AG20443 (cell line): ENCODE results near the gene RNF208.

Experiments
- DNase-seq: peaks from one replicate; pipeline ENCODE4 v3.0.0; 2012; ENCODE audit warnings: low spot score, mixed read lengths

Gene RNF208

GRCh38 chr9:137227853-137228505, 5.9 kb upstream of the RNF208 start:
- DNase-seq = no peak

- peak; percentile 78 for DNase-seq
Observed at GRCh38 chr9:137227054-137227852, 5.2 kb upstream of the RNF208 start, which contains the start of gene RNF224. TSS of gene RNF224 (plus strand) at chr9:137227502. CDS start at chr9:137228336, 834 bp downstream.

GRCh38 chr9:137226338-137227053, 4.5 kb upstream of the RNF208 start:
- no peak for DNase-seq

GRCh38 chr9:137225699-137226331, 3.8 kb upstream of the RNF208 start:
- DNase-seq = no peak

- no peak for DNase-seq
Observed at GRCh38 chr9:137224830-137225694, 3.0 kb upstream of the RNF208 start, which contains the start of gene CYSRT1. TSS of gene CYSRT1 (plus strand) at chr9:137225174. CDS start at chr9:137225622, 448 bp downstream.

- peak; percentile 99 for DNase-seq
Observed at GRCh38 chr9:137223078-137223970, 1.3 kb upstream of the RNF208 start.

- no peak for DNase-seq
Observed at GRCh38 chr9:137221506-137222111, 431 bp downstream of the RNF208 start.

GRCh38 chr9:137221095-137221505, 940 bp downstream of the RNF208 start:
- no peak for DNase-seq

- no peak for DNase-seq
Observed at GRCh38 chr9:137220317-137221094, 1.5 kb downstream of the RNF208 start.

- DNase-seq = no peak
Observed at GRCh38 chr9:137219757-137220316, 2.2 kb downstream of the RNF208 start.

GRCh38 chr9:137218754-137219271, 3.2 kb downstream of the RNF208 start:
- no peak for DNase-seq

GRCh38 chr9:137218212-137218753, 3.8 kb downstream of the RNF208 start:
- no peak for DNase-seq

GRCh38 chr9:137217276-137218211, 4.5 kb downstream of the RNF208 start:
- DNase-seq = peak; percentile 82

- no peak for DNase-seq
Observed at GRCh38 chr9:137216188-137216965, 5.7 kb downstream of the RNF208 start.

- DNase-seq = no peak
Observed at GRCh38 chr9:137215196-137215986, 6.6 kb downstream of the RNF208 start.
